ENCODE data around the gene ARAP3. TPM values are rescaled to one million over a fixed set of nuclear protein-coding genes. Genes with fewer than 3 reads are reported as not detected.

Gene ARAP3
- polyA plus RNA-seq, 3 donors, result 1.2 to 18.2 (median 2.2) TPM

GRCh38 chr5:141657404-141657803 is 24.6 kb downstream of the ARAP3 start:
- H3K79me2 ChIP-seq (ENCODE audit: insufficient read depth, low read length), result no peaks in the 10 kb centered on the region
- no peak overlapping the region for H3K4me3 ChIP-seq (replicated peaks in 1 of 3; ENCODE audit: low read depth in 2 of 3, low read length in 3 of 3)
- peaks cover 58 to 77% of the 10 kb centered on the region in 2 donors for H3K36me3 ChIP-seq (replicated peaks in 1 of 2; ENCODE audit: control insufficient read depth in 1 of 2, insufficient read depth in 2 of 2, low read length in 2 of 2)
- H3K27me3 ChIP-seq (ENCODE audit: control insufficient read depth in 2 of 2, insufficient read depth in 2 of 2, low read length in 2 of 2), result no peaks in the 10 kb centered on the region
- no peak overlapping the region for H3K9ac ChIP-seq (ENCODE audit: insufficient read depth, low read length, poor library complexity, severe bottlenecking)
- Mint-ChIP-seq H3K4me3 (no peak overlapping the region), H3K36me3 (peaks cover 79 to 80% of the 10 kb centered on the region in 2 donors), H3K27me3 (ENCODE audit: low read depth in 3 of 3) (peaks cover 0 to 2% (median 0%) of the 10 kb centered on the region in 3 donors), H3K27ac (no peak overlapping the region), H3K9me3 (peaks cover 0 to 5% (median 0%) of the 10 kb centered on the region in 7 donors), H3K4me1 (no peaks in the 10 kb centered on the region)
- no peaks in the 10 kb centered on the region for H3K4me1 ChIP-seq (ENCODE audit: control insufficient read depth in 1 of 2, insufficient read depth in 2 of 2, low read length in 2 of 2)
- H3K4me2 ChIP-seq (replicated peaks; ENCODE audit: extremely low read depth, low read length, poor library complexity, severe bottlenecking), result no peak overlapping the region
- H3K27ac ChIP-seq (ENCODE audit: low read depth in 1 of 2, low read length in 2 of 2), result no peak overlapping the region
- intact Hi-C loops (cut with micrococcal nuclease), result no loop called here
- no peaks in the 10 kb centered on the region for H4K20me1 ChIP-seq (ENCODE audit: insufficient read depth, low read length)
- H3K9me3 ChIP-seq (replicated peaks in 1 of 2; ENCODE audit: control insufficient read depth in 1 of 2, insufficient read depth in 1 of 2, low read length in 2 of 2), result no peaks in the 10 kb centered on the region
- no peak for TF ChIP-seq CTCF (IDR thresholded peaks at IDR 0.05)
- no peak overlapping the region for H2AFZ ChIP-seq (ENCODE audit: insufficient read depth, low read depth, low read length, poor library complexity, severe bottlenecking)
- 93% methylated on average over 1 of the region's 1 CpG for WGBS (ENCODE audit: insufficient coverage)
- DNase-seq, result no peak

GRCh38 chr5:141656396-141656795 is 25.6 kb downstream of the ARAP3 start:
- peaks cover 0 to 4% (median 0%) of the 10 kb centered on the region in 7 donors for H3K9me3 Mint-ChIP-seq
- H3K9me3 ChIP-seq (replicated peaks in 1 of 2; ENCODE audit: control insufficient read depth in 1 of 2, insufficient read depth in 1 of 2, low read length in 2 of 2), result no peaks in the 10 kb centered on the region
- no peak overlapping the region for H3K27ac ChIP-seq (ENCODE audit: low read depth in 1 of 2, low read length in 2 of 2)
- H3K4me3 Mint-ChIP-seq, result no peak overlapping the region
- intact Hi-C loops (cut with micrococcal nuclease), result no loop called here
- H3K27me3 ChIP-seq (ENCODE audit: control insufficient read depth in 2 of 2, insufficient read depth in 2 of 2, low read length in 2 of 2), result no peaks in the 10 kb centered on the region
- DNase-seq, result no peak
- H3K4me3 ChIP-seq (replicated peaks in 1 of 3; ENCODE audit: low read depth in 2 of 3, low read length in 3 of 3), result no peak overlapping the region
- peaks cover 7% of the 10 kb centered on the region for H3K4me1 Mint-ChIP-seq
- WGBS (ENCODE audit: insufficient coverage), result 100% methylated on average over 8 of the region's 9 CpGs
- peaks cover 48 to 67% of the 10 kb centered on the region in 2 donors for H3K36me3 ChIP-seq (replicated peaks in 1 of 2; ENCODE audit: control insufficient read depth in 1 of 2, insufficient read depth in 2 of 2, low read length in 2 of 2)
- no peak overlapping the region for H3K27ac Mint-ChIP-seq
- no peak overlapping the region for H3K9ac ChIP-seq (ENCODE audit: insufficient read depth, low read length, poor library complexity, severe bottlenecking)
- TF ChIP-seq CTCF (IDR thresholded peaks at IDR 0.05), result no peak
- no peaks in the 10 kb centered on the region for H4K20me1 ChIP-seq (ENCODE audit: insufficient read depth, low read length)
- H3K4me2 ChIP-seq (replicated peaks; ENCODE audit: extremely low read depth, low read length, poor library complexity, severe bottlenecking), result no peak overlapping the region
- H3K79me2 ChIP-seq (ENCODE audit: insufficient read depth, low read length), result no peaks in the 10 kb centered on the region
- peaks cover 0 to 2% (median 0%) of the 10 kb centered on the region in 3 donors for H3K27me3 Mint-ChIP-seq (ENCODE audit: low read depth in 3 of 3)
- peaks cover 4 to 5% of the 10 kb centered on the region in 2 donors for H3K4me1 ChIP-seq (ENCODE audit: control insufficient read depth in 1 of 2, insufficient read depth in 2 of 2, low read length in 2 of 2)
- peaks cover 70% of the 10 kb centered on the region in 2 donors for H3K36me3 Mint-ChIP-seq
- H2AFZ ChIP-seq (ENCODE audit: insufficient read depth, low read depth, low read length, poor library complexity, severe bottlenecking), result no peak overlapping the region
